ENCODE measurements around the gene BNC1.

GRCh38 chr15:83300826-83301225 is 16.4 kb upstream of the BNC1 start:
- TF ChIP-seq CTCF (IDR thresholded peaks at IDR 0.05) (no peak), POLR2A (IDR thresholded peaks at IDR 0.05) (no peak)
